PC-9 (cell line): ENCODE data around the gene ZCCHC14.

Experiments used
- EZH2 ChIP-seq: fragments of 200-600 bp; sonication (generic); IDR thresholded peaks from 2 replicates; pipeline ENCODE4 v1.8.0; 2017; ENCODE audit warnings: antibody characterized with exemption, low read depth
- TF ChIP-seq, protein P1 (sequence below): fragments of 200-600 bp; sonication (generic); conservative IDR thresholded peaks from 2 replicates; pipeline ENCODE4 v1.6.1; 2017; ENCODE audit warnings: mixed run types, antibody characterized with exemption, mild to moderate bottlenecking, moderate library complexity

DNA sequence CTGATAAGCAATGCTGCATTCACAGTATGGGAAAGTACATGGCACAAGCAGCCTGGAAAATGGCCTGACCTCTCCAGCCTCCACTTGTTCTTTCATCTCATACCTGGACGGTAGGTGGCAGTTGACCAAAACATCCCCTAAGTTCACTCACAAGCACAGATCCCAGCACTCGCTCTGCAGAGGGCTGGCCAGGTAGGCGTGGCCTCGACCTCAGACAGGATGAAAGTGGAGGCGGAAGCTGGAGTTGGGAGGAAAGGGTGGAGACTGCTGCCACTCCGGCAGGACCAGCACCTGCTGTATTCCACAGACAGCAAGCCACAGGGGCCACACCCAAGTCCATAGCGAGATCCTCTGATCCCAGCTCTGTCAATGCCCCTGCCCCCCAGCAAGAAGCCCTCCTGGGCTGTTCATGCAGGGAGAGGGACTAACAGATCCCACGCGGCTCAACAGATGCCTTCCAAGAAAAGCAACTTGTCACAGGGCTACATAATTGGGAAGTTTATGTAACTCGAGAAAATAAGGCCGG lies 31.3 kb downstream of the ZCCHC14 start:
- no peak for TF ChIP-seq EZH2
- TF ChIP-seq, protein P1, sequence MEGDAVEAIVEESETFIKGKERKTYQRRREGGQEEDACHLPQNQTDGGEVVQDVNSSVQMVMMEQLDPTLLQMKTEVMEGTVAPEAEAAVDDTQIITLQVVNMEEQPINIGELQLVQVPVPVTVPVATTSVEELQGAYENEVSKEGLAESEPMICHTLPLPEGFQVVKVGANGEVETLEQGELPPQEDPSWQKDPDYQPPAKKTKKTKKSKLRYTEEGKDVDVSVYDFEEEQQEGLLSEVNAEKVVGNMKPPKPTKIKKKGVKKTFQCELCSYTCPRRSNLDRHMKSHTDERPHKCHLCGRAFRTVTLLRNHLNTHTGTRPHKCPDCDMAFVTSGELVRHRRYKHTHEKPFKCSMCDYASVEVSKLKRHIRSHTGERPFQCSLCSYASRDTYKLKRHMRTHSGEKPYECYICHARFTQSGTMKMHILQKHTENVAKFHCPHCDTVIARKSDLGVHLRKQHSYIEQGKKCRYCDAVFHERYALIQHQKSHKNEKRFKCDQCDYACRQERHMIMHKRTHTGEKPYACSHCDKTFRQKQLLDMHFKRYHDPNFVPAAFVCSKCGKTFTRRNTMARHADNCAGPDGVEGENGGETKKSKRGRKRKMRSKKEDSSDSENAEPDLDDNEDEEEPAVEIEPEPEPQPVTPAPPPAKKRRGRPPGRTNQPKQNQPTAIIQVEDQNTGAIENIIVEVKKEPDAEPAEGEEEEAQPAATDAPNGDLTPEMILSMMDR: peak; percentile 66
